Measurements from ENCODE around the gene C12orf50. TPM values are rescaled to one million over a fixed set of nuclear protein-coding genes. Genes with fewer than 3 reads are reported as not detected.

The C12orf50 gene
- total and polyA plus RNA-seq, 9 of the 15 experiments (the other 6 are each of a cell fraction or from before 2014, with no cell fraction given) = 0.07 to 0.14 (median 0.11) TPM; not detected in 6

DNA sequence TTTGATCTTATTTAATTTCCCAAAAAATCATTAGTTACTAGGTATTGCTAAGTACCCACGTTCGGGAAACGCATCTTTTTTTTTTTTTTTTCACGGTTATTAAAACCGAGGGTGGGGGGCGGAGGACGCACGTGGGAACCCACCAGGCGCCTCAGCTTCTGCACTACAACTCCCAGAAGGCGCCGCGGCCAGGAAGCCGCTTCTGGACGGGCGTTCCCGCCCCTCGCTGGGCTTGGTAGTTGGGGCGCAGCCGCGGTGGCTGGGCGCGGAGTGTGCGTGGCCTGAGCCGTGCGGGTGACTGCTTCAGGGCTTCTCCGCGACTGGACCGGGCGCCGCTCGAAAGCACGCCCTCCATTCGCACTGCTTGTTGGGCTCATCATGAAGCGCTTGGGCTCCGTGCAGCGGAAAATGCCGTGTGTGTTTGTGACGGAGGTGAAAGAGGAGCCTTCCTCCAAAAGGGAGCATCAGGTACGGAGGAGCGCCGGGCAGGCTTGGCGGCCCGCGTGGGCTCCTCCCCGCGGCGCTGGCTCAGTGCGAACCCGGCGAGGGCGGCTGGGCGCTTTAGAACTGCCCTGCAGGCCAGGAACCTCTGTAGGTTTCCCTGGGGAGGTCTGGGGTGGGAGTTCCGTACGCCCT lies 6.2 kb upstream of the C12orf50 start (continued):
- TF ChIP-seq MNT (conservative IDR thresholded peaks at IDR 0.05) (peak; percentile 90 to 94), TBL1XR1 (IDR thresholded peaks at IDR 0.05; ENCODE audit: low read length in 2 of 2) (no peak), ZNF511 (CRISPR knock-in tag; IDR thresholded peaks at IDR 0.05) (0 out of 2 replicates have a peak, but pooled peaks have one; percentile 66), KLF6 (CRISPR knock-in tag; IDR thresholded peaks at IDR 0.05; ENCODE audit: borderline replicate concordance) (no peak), ZNF197 (CRISPR knock-in tag; IDR thresholded peaks at IDR 0.05; ENCODE audit: low read depth) (no peak), U2AF2 (optimal IDR thresholded peaks at IDR 0.05; ENCODE audit: low read depth, low read length) (no peak), HBP1 (CRISPR knock-in tag; IDR thresholded peaks at IDR 0.05) (no peak), SOX6 (IDR thresholded peaks at IDR 0.05) (peak; percentile 24; the same call in 1 of the 2 replicates), BCL6 (CRISPR knock-in tag; IDR thresholded peaks at IDR 0.05) (no peak), MLX (CRISPR knock-in tag; conservative IDR thresholded peaks at IDR 0.05) (no peak), ZNF354B (CRISPR knock-in tag; IDR thresholded peaks at IDR 0.05) (no peak), MTF1 (CRISPR knock-in tag; IDR thresholded peaks at IDR 0.05; ENCODE audit: borderline replicate concordance) (no peak), SIN3A (IDR thresholded peaks at IDR 0.05; ENCODE audit: borderline replicate concordance in 2 of 2, control insufficient read depth in 1 of 2, low read depth in 2 of 2, low read length in 2 of 2) (peak; percentile 48 to 82; a peak in 2 of 4 replicates), EP400 (IDR thresholded peaks at IDR 0.05) (peak; percentile 86), EGR1 (conservative IDR thresholded peaks at IDR 0.05) (0 out of 2 replicates have a peak, but pooled peaks have one; percentile 29), FOXA3 (CRISPR knock-in tag; conservative IDR thresholded peaks at IDR 0.05 in 1 of 2, IDR thresholded peaks at IDR 0.05 in 1 of 2) (no peak), FOXM1 (IDR thresholded peaks at IDR 0.05; ENCODE audit: low read depth) (no peak), FOXM1 (CRISPR knock-in tag; IDR thresholded peaks at IDR 0.05; ENCODE audit: low read depth) (0 out of 2 replicates have a peak, but pooled peaks have one; percentile 55)
- TF ChIP-seq, protein P1, sequence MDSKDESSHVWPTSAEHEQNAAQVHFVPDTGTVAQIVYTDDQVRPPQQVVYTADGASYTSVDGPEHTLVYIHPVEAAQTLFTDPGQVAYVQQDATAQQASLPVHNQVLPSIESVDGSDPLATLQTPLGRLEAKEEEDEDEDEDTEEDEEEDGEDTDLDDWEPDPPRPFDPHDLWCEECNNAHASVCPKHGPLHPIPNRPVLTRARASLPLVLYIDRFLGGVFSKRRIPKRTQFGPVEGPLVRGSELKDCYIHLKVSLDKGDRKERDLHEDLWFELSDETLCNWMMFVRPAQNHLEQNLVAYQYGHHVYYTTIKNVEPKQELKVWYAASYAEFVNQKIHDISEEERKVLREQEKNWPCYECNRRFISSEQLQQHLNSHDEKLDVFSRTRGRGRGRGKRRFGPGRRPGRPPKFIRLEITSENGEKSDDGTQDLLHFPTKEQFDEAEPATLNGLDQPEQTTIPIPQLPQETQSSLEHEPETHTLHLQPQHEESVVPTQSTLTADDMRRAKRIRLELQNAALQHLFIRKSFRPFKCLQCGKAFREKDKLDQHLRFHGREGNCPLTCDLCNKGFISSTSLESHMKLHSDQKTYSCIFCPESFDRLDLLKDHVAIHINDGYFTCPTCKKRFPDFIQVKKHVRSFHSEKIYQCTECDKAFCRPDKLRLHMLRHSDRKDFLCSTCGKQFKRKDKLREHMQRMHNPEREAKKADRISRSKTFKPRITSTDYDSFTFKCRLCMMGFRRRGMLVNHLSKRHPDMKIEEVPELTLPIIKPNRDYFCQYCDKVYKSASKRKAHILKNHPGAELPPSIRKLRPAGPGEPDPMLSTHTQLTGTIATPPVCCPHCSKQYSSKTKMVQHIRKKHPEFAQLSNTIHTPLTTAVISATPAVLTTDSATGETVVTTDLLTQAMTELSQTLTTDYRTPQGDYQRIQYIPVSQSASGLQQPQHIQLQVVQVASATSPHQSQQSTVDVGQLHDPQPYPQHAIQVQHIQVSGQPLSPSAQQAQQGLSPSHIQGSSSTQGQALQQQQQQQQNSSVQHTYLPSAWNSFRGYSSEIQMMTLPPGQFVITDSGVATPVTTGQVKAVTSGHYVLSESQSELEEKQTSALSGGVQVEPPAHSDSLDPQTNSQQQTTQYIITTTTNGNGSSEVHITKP (IDR thresholded peaks at IDR 0.05; ENCODE audit: partially characterized antibody) = no peak
